ENCODE data around the gene CBLN1. TPM values are rescaled to one million over a fixed set of nuclear protein-coding genes. Genes with fewer than 3 reads are reported as not detected.

Gene CBLN1
- total RNA-seq, 1 experiment from 2014 or later, result 5.6 TPM

DNA sequence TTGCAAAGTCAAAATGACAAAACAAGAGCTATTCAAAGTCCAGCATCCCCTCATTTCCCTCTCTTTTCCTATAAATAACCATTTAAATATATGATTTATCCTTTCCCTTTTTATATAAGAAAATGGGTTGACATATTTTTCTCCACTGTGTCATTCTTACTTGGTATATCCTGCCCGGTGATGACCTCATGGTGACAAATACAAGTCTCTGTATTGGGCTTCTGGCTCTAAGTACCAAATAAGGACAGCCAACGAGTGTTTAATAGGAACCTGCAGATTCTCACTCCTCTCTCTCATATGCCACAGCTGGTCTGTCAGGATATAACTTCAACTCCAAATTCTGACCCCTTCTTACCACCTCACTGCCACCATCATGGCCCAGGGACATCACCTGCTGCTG lies 25.5 kb upstream of the CBLN1 start:
- DNase-seq (ENCODE audit: low spot score) (no peak), ATAC-seq (no peak)
- TF ChIP-seq ELF4 (CRISPR knock-in tag; IDR thresholded peaks at IDR 0.05; ENCODE audit: low read depth) (no peak), JUN (CRISPR knock-in tag; IDR thresholded peaks at IDR 0.05) (no peak), IRF2 (CRISPR knock-in tag; IDR thresholded peaks at IDR 0.05; ENCODE audit: borderline replicate concordance, low read depth) (no peak), ZNF671 (CRISPR knock-in tag; IDR thresholded peaks at IDR 0.05) (no peak), NR2C2 (CRISPR knock-in tag; IDR thresholded peaks at IDR 0.05) (no peak)
- TF ChIP-seq, protein P1, sequence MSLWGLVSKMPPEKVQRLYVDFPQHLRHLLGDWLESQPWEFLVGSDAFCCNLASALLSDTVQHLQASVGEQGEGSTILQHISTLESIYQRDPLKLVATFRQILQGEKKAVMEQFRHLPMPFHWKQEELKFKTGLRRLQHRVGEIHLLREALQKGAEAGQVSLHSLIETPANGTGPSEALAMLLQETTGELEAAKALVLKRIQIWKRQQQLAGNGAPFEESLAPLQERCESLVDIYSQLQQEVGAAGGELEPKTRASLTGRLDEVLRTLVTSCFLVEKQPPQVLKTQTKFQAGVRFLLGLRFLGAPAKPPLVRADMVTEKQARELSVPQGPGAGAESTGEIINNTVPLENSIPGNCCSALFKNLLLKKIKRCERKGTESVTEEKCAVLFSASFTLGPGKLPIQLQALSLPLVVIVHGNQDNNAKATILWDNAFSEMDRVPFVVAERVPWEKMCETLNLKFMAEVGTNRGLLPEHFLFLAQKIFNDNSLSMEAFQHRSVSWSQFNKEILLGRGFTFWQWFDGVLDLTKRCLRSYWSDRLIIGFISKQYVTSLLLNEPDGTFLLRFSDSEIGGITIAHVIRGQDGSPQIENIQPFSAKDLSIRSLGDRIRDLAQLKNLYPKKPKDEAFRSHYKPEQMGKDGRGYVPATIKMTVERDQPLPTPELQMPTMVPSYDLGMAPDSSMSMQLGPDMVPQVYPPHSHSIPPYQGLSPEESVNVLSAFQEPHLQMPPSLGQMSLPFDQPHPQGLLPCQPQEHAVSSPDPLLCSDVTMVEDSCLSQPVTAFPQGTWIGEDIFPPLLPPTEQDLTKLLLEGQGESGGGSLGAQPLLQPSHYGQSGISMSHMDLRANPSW (CRISPR knock-in tag; conservative IDR thresholded peaks at IDR 0.05; ENCODE audit: low read depth), result no peak
- TF ChIP-seq, protein P2, sequence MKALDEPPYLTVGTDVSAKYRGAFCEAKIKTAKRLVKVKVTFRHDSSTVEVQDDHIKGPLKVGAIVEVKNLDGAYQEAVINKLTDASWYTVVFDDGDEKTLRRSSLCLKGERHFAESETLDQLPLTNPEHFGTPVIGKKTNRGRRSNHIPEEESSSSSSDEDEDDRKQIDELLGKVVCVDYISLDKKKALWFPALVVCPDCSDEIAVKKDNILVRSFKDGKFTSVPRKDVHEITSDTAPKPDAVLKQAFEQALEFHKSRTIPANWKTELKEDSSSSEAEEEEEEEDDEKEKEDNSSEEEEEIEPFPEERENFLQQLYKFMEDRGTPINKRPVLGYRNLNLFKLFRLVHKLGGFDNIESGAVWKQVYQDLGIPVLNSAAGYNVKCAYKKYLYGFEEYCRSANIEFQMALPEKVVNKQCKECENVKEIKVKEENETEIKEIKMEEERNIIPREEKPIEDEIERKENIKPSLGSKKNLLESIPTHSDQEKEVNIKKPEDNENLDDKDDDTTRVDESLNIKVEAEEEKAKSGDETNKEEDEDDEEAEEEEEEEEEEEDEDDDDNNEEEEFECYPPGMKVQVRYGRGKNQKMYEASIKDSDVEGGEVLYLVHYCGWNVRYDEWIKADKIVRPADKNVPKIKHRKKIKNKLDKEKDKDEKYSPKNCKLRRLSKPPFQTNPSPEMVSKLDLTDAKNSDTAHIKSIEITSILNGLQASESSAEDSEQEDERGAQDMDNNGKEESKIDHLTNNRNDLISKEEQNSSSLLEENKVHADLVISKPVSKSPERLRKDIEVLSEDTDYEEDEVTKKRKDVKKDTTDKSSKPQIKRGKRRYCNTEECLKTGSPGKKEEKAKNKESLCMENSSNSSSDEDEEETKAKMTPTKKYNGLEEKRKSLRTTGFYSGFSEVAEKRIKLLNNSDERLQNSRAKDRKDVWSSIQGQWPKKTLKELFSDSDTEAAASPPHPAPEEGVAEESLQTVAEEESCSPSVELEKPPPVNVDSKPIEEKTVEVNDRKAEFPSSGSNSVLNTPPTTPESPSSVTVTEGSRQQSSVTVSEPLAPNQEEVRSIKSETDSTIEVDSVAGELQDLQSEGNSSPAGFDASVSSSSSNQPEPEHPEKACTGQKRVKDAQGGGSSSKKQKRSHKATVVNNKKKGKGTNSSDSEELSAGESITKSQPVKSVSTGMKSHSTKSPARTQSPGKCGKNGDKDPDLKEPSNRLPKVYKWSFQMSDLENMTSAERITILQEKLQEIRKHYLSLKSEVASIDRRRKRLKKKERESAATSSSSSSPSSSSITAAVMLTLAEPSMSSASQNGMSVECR (CRISPR knock-in tag; IDR thresholded peaks at IDR 0.05; ENCODE audit: borderline replicate concordance), result no peak
- TF ChIP-seq, protein P3, sequence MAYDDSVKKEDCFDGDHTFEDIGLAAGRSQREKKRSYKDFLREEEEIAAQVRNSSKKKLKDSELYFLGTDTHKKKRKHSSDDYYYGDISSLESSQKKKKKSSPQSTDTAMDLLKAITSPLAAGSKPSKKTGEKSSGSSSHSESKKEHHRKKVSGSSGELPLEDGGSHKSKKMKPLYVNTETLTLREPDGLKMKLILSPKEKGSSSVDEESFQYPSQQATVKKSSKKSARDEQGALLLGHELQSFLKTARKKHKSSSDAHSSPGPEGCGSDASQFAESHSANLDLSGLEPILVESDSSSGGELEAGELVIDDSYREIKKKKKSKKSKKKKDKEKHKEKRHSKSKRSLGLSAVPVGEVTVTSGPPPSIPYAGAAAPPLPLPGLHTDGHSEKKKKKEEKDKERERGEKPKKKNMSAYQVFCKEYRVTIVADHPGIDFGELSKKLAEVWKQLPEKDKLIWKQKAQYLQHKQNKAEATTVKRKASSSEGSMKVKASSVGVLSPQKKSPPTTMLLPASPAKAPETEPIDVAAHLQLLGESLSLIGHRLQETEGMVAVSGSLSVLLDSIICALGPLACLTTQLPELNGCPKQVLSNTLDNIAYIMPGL (CRISPR knock-in tag; IDR thresholded peaks at IDR 0.05), result no peak
- H3K27ac Mint-ChIP-seq, result no peak overlapping the region
- ChIA-PET POLR2A (no interaction called here), CTCF (no interaction called here)
- H3K9me3 Mint-ChIP-seq, result peaks cover 4% of the 10 kb centered on the region; the same call in 1 of the 2 replicates
- H3K36me3 Mint-ChIP-seq, result no peaks in the 10 kb centered on the region
- H3K4me3 Mint-ChIP-seq, result no peak overlapping the region
- H3K27me3 Mint-ChIP-seq (ENCODE audit: low read depth), result peaks cover 2% of the 10 kb centered on the region; the same call in 1 of the 2 replicates
- peaks cover 5% of the 10 kb centered on the region for H3K4me1 Mint-ChIP-seq

DNA sequence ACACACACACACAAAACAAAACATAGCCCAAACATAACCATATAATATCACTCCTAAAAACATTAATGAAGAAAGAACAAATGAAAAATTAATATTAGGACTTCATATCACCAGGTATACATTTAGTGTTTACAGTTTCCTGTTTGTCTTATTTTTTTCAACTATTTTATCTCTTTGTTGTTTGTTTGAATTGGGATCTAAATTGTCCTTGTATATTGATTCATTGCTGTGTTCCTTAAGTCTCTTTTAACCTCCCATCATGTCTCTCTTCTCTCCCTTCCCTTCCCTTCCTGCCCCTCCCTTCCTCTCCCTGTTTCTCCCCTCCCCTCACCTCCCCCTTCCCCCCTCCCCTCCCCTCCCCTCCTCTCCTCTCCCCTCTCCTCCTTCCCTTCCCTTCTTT lies 23.8 kb upstream of the CBLN1 start:
- no peak overlapping the region for H3K27ac Mint-ChIP-seq
- DNase-seq (ENCODE audit: low spot score) (no peak), ATAC-seq (no peak)
- ChIA-PET CTCF (no interaction called here), POLR2A (no interaction called here)
- H3K36me3 Mint-ChIP-seq, result no peaks in the 10 kb centered on the region
- peaks cover 6% of the 10 kb centered on the region; the same call in 1 of the 2 replicates for H3K9me3 Mint-ChIP-seq
- H3K27me3 Mint-ChIP-seq (ENCODE audit: low read depth), result peaks cover 3% of the 10 kb centered on the region; the same call in 1 of the 2 replicates
- H3K4me3 Mint-ChIP-seq, result no peak overlapping the region
- H3K4me1 Mint-ChIP-seq, result 0 out of 2 replicates have a peak, but pooled peaks cover 3% of the 10 kb centered on the region
- no peak for TF ChIP-seq TEAD4 (CRISPR knock-in tag; IDR thresholded peaks at IDR 0.05)
- TF ChIP-seq, protein P4, sequence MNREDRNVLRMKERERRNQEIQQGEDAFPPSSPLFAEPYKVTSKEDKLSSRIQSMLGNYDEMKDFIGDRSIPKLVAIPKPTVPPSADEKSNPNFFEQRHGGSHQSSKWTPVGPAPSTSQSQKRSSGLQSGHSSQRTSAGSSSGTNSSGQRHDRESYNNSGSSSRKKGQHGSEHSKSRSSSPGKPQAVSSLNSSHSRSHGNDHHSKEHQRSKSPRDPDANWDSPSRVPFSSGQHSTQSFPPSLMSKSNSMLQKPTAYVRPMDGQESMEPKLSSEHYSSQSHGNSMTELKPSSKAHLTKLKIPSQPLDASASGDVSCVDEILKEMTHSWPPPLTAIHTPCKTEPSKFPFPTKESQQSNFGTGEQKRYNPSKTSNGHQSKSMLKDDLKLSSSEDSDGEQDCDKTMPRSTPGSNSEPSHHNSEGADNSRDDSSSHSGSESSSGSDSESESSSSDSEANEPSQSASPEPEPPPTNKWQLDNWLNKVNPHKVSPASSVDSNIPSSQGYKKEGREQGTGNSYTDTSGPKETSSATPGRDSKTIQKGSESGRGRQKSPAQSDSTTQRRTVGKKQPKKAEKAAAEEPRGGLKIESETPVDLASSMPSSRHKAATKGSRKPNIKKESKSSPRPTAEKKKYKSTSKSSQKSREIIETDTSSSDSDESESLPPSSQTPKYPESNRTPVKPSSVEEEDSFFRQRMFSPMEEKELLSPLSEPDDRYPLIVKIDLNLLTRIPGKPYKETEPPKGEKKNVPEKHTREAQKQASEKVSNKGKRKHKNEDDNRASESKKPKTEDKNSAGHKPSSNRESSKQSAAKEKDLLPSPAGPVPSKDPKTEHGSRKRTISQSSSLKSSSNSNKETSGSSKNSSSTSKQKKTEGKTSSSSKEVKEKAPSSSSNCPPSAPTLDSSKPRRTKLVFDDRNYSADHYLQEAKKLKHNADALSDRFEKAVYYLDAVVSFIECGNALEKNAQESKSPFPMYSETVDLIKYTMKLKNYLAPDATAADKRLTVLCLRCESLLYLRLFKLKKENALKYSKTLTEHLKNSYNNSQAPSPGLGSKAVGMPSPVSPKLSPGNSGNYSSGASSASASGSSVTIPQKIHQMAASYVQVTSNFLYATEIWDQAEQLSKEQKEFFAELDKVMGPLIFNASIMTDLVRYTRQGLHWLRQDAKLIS (CRISPR knock-in tag; IDR thresholded peaks at IDR 0.05; ENCODE audit: borderline replicate concordance), result no peak
- TF ChIP-seq NR1H2 (CRISPR knock-in tag; IDR thresholded peaks at IDR 0.05), result no peak
- TF ChIP-seq MXD4 (CRISPR knock-in tag; IDR thresholded peaks at IDR 0.05; ENCODE audit: borderline replicate concordance), result no peak
- TF ChIP-seq, protein P5, sequence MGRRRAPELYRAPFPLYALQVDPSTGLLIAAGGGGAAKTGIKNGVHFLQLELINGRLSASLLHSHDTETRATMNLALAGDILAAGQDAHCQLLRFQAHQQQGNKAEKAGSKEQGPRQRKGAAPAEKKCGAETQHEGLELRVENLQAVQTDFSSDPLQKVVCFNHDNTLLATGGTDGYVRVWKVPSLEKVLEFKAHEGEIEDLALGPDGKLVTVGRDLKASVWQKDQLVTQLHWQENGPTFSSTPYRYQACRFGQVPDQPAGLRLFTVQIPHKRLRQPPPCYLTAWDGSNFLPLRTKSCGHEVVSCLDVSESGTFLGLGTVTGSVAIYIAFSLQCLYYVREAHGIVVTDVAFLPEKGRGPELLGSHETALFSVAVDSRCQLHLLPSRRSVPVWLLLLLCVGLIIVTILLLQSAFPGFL (CRISPR knock-in tag; IDR thresholded peaks at IDR 0.05; ENCODE audit: borderline replicate concordance), result no peak
- TF ChIP-seq, protein P6, sequence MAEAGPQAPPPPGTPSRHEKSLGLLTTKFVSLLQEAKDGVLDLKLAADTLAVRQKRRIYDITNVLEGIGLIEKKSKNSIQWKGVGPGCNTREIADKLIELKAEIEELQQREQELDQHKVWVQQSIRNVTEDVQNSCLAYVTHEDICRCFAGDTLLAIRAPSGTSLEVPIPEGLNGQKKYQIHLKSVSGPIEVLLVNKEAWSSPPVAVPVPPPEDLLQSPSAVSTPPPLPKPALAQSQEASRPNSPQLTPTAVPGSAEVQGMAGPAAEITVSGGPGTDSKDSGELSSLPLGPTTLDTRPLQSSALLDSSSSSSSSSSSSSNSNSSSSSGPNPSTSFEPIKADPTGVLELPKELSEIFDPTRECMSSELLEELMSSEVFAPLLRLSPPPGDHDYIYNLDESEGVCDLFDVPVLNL (CRISPR knock-in tag; IDR thresholded peaks at IDR 0.05; ENCODE audit: borderline replicate concordance, low read depth), result no peak
- TF ChIP-seq, protein P7, sequence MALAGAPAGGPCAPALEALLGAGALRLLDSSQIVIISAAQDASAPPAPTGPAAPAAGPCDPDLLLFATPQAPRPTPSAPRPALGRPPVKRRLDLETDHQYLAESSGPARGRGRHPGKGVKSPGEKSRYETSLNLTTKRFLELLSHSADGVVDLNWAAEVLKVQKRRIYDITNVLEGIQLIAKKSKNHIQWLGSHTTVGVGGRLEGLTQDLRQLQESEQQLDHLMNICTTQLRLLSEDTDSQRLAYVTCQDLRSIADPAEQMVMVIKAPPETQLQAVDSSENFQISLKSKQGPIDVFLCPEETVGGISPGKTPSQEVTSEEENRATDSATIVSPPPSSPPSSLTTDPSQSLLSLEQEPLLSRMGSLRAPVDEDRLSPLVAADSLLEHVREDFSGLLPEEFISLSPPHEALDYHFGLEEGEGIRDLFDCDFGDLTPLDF (CRISPR knock-in tag; IDR thresholded peaks at IDR 0.05), result no peak

Measured in WTC11 (cell line).